HepG2 (cell line): ENCODE measurements around the gene ASPRV1. TPM values are rescaled to one million over a fixed set of nuclear protein-coding genes. Genes with fewer than 3 reads are reported as not detected.

Experiments
- ATAC-seq: fragments of 200-7000 bp; cut with Tn5 transposase; 3 replicates; pipeline ENCODE4 v1.9.1; 2020; ENCODE audit warnings: mild to moderate bottlenecking, moderate library complexity
- BruUV-seq: library from RNA; stranded (reverse); fragments of 400-500 nt; replicated peaks from 2 replicates; lab custom pipeline; 2021; lab: Mats Ljungman, UMichigan
- CTCF ChIA-PET: fragments of 300-600 bp; formaldehyde crosslinking; extraction: SDS; loops from one replicate; lab custom pipeline; 2021; ENCODE audit warnings: low total read pairs, inconsistent platforms, low intra/inter-chr PET ratio; lab: Yijun Ruan, JAX
- POLR2A ChIA-PET: fragments of 350-600 bp; sonication (Branson Sonifier 250); formaldehyde crosslinking; loops from one replicate; lab custom pipeline; 2020; ENCODE audit warnings: antibody characterized with exemption, inconsistent platforms; lab: Yijun Ruan, JAX
- DNase-seq: peaks from one replicate; pipeline ENCODE4 v3.0.0-alpha.2; 2015; ENCODE audit warnings: low spot score
- FAIRE-seq: peaks from 3 replicates; lab custom pipeline; 2011; peaks lifted over from hg19 to GRCh38; lab: Jason Lieb, UNC
- H2AFZ ChIP-seq: one replicate; pipeline ENCODE4 v1.6.1; 2011; ENCODE audit warnings: low read length, inconsistent platforms
- H3K27ac ChIP-seq: fragments of 300-600 bp; 3 replicates; pipeline ENCODE4 v1.8.0; 2011; ENCODE audit warnings: mixed run types, mild to moderate bottlenecking, mixed read lengths, low read length, inconsistent platforms; ENCODE audit not compliant: insufficient read depth; ENCODE audit errors: extremely low read length
- H3K27me3 ChIP-seq, 2 experiments: fragments of 200-600 bp in 1 of 2; 2 replicates in 1 of 2; 3 replicates in 1 of 2; pipeline versions ENCODE4 v1.6.0 to v1.8.0; 2011; ENCODE audit warnings: low read length in 2 of 2, mild to moderate bottlenecking in 2 of 2, moderate library complexity in 2 of 2, inconsistent platforms in 1 of 2; ENCODE audit not compliant: insufficient read depth in 2 of 2, control insufficient read depth in 1 of 2
- H3K36me3 ChIP-seq, 2 experiments: fragments of 200-600 bp in 1 of 2; replicated peaks in 1 of 2; 2 replicates in 1 of 2; 3 replicates in 1 of 2; pipeline versions ENCODE4 v1.5.1 to v1.8.0; 2011; ENCODE audit warnings: low read length in 2 of 2, inconsistent platforms in 1 of 2; ENCODE audit not compliant: insufficient read depth in 2 of 2, control insufficient read depth in 1 of 2
- H3K4me1 ChIP-seq: 2 replicates; pipeline ENCODE4 v1.5.1; 2012; ENCODE audit warnings: low read length, inconsistent platforms; ENCODE audit not compliant: insufficient read depth
- H3K4me2 ChIP-seq: 2 replicates; pipeline ENCODE4 v1.6.0; 2011; ENCODE audit warnings: low read depth, low read length, inconsistent platforms
- H3K4me3 ChIP-seq, 3 experiments: fragments of 200-600 bp in 1 of 3; sonication (generic), shearing (Covaris generic) in 1 of 3; replicated peaks in 1 of 3; 2 replicates each; pipeline ENCODE4 v1.5.1; 2011 to 2016; ENCODE audit warnings: low read length in 3 of 3, inconsistent platforms in 2 of 3, low read depth in 2 of 3, mild to moderate bottlenecking in 2 of 3, control low read depth in 1 of 3, mixed read lengths in 1 of 3; ENCODE audit not compliant: insufficient read depth in 1 of 3
- H3K79me2 ChIP-seq: one replicate; pipeline ENCODE4 v1.6.1; 2011; ENCODE audit warnings: low read length, inconsistent platforms; ENCODE audit not compliant: insufficient read depth
- H3K9ac ChIP-seq: 2 replicates; pipeline ENCODE4 v1.6.0; 2011; ENCODE audit warnings: mild to moderate bottlenecking, low read depth, low read length, inconsistent platforms; ENCODE audit not compliant: insufficient read depth
- H3K9me3 ChIP-seq: 2 replicates; pipeline ENCODE4 v1.5.1; 2012; ENCODE audit warnings: mild to moderate bottlenecking, low read length
- H4K20me1 ChIP-seq: 2 replicates; pipeline ENCODE4 v1.6.0; 2011; ENCODE audit warnings: inconsistent platforms, mild to moderate bottlenecking, low read length, moderate library complexity; ENCODE audit not compliant: insufficient read depth
- ATF3 ChIP-seq: sonication (generic); formaldehyde crosslinking; IDR thresholded peaks from 2 replicates; pipeline ENCODE4 v1.4.0; 2020; ENCODE audit warnings: missing genetic modification reagents
- ZNF574 ChIP-seq: sonication (generic); formaldehyde crosslinking; IDR thresholded peaks from 2 replicates; pipeline ENCODE4 v1.4.0; 2020; ENCODE audit warnings: missing genetic modification reagents
- ZNF768 ChIP-seq: sonication (generic); formaldehyde crosslinking; IDR thresholded peaks from 2 replicates; pipeline ENCODE4 v1.4.0; 2020; ENCODE audit warnings: missing genetic modification reagents
- WGBS: methylation state at CpG from one replicate; pipeline ENCODE4 v1.1.6; 2017; ENCODE audit warnings: low lambda C conversion rate; 5-methylcytosine and 5-hydroxymethylcytosine counted together
- in situ Hi-C: cut with HindIII; loops from 2 replicates; pipeline ENCODE4 v1.10.0; 2017; ENCODE audit warnings: low pct_unique_long_range_greater_than_20kb; ENCODE audit not compliant: extremely low pct_ligation_motif_present
- intact Hi-C: fragments of 100-400 bp; cut with micrococcal nuclease; formaldehyde crosslinking; loops from one replicate; pipeline ENCODE4 v1.10.0; 2022; ENCODE audit not compliant: unreplicated experiment
- polyA plus RNA-seq, 8 experiments: library from polyadenylated mRNA; depleted of rRNA in 3 of 8; stranded (reverse) in 7 of 8; unstranded in 1 of 8; fragments of >200 nt; fragmentation: Illumina TruSeq in 4 of 8; extraction: Trizol in 4 of 8; gene quantifications; 2 replicates each; pipeline versions ENCODE4 v1.2.1 to v1.2.3, GENCODE V29; 2011 to 2016; ENCODE audit warnings: low read depth in 4 of 8, missing spikeins in 1 of 8, mixed read lengths in 1 of 8; ENCODE audit not compliant: insufficient read depth in 1 of 8
- total RNA-seq, 5 experiments: library from RNA; depleted of rRNA; stranded (reverse); fragments of >200 nt; fragmentation: Illumina TruSeq; extraction: Trizol; gene quantifications; 2 replicates each; pipeline ENCODE4 v1.2.3, GENCODE V29; 2016; ENCODE audit warnings: low read depth in 1 of 5
- TF ChIP-seq, protein P1 (sequence below): sonication (generic); formaldehyde crosslinking; IDR thresholded peaks from 2 replicates; pipeline ENCODE4 v1.4.0; 2020; ENCODE audit warnings: missing genetic modification reagents, mild to moderate bottlenecking, borderline replicate concordance
- TF ChIP-seq, protein P2 (sequence below): sonication (generic); formaldehyde crosslinking; IDR thresholded peaks from 2 replicates; pipeline ENCODE4 v1.5.0; 2020; ENCODE audit warnings: mild to moderate bottlenecking, missing genetic modification reagents, borderline replicate concordance
- TF ChIP-seq, protein P3 (sequence below): sonication (generic); formaldehyde crosslinking; conservative IDR thresholded peaks from 2 replicates; pipeline ENCODE4 v1.8.0; 2022; ENCODE audit warnings: low read depth, missing genetic modification reagents
- TF ChIP-seq, protein P4 (sequence below): sonication (generic); formaldehyde crosslinking; IDR thresholded peaks from 2 replicates; pipeline ENCODE4 v1.4.0; 2020; ENCODE audit warnings: mild to moderate bottlenecking, missing genetic modification reagents

The ASPRV1 gene
- total and polyA plus RNA-seq, 2 of the 13 experiments (the other 11 are each of a cell fraction or from before 2014, with no cell fraction given) = 0.40 to 0.48 TPM

DNA sequence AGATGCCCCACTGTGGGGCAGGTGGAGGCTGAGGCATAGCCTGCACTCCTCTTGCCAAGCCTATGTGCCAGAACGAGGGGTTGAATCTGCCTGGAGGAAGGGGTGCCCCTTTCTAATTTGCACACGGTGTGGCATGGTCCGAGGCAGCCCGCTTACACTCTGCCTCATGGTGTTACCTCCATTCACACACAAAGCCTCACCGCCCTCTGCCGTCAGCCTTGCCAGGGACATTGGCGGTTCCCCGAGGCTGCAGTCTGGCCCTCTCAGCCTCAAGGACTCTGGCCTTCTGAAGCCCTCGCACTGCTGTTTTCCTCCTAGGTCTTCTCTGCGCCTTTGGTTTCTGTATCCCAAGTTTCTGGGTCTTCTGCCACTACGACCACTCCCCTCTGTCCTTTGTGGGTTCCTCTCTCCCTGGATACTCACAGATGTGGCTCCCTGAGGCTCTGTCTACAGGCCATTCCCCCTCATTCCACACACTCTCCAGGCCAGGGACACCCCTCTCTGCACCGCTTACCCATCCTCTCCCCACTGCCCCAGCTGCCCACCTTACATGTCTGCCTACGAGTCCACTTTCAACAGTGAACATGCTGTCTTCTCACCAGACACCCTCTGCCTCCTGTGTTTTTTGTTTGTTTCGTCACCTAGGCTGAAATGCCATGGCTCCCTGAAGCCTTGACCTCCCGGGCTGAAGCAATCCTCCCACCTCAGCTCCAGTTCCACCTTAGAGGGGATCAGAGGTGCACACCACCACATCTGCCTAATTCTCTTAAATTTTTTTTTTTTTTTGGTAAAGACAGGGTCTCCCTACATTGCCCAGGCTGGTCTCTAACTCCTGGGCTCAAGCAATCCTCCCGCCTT, 7.9 kb upstream of the ASPRV1 start (continued):
- TF ChIP-seq, protein P1, sequence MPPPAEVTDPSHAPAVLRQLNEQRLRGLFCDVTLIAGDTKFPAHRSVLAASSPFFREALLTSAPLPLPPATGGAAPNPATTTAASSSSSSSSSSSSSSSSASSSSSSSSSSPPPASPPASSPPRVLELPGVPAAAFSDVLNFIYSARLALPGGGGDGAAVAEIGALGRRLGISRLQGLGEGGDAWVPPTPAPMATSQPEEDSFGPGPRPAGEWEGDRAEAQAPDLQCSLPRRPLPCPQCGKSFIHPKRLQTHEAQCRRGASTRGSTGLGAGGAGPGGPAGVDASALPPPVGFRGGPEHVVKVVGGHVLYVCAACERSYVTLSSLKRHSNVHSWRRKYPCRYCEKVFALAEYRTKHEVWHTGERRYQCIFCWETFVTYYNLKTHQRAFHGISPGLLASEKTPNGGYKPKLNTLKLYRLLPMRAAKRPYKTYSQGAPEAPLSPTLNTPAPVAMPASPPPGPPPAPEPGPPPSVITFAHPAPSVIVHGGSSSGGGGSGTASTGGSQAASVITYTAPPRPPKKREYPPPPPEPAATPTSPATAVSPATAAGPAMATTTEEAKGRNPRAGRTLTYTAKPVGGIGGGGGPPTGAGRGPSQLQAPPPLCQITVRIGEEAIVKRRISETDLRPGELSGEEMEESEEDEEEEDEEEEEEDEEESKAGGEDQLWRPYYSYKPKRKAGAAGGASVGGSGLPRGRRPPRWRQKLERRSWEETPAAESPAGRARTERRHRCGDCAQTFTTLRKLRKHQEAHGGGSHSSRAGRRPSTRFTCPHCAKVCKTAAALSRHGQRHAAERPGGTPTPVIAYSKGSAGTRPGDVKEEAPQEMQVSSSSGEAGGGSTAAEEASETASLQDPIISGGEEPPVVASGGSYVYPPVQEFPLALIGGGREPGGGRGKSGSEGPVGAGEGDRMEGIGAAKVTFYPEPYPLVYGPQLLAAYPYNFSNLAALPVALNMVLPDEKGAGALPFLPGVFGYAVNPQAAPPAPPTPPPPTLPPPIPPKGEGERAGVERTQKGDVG (CRISPR knock-in tag) = peak; percentile 48; the same call in 1 of the 2 replicates
- TF ChIP-seq, protein P2, sequence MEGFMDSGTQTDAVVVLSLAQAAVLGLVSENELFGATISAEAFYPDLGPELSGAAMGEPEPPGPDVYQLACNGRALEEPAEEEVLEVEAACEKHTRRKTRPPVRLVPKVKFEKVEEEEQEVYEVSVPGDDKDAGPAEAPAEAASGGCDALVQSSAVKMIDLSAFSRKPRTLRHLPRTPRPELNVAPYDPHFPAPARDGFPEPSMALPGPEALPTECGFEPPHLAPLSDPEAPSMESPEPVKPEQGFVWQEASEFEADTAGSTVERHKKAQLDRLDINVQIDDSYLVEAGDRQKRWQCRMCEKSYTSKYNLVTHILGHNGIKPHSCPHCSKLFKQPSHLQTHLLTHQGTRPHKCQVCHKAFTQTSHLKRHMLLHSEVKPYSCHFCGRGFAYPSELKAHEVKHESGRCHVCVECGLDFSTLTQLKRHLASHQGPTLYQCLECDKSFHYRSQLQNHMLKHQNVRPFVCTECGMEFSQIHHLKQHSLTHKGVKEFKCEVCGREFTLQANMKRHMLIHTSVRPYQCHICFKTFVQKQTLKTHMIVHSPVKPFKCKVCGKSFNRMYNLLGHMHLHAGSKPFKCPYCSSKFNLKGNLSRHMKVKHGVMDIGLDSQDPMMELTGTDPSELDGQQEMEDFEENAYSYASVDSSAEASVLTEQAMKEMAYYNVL (CRISPR knock-in tag) = peak; percentile 39; the same call in 1 of the 2 replicates

- peaks cover 56% of the 10 kb centered on the region for H3K4me1 ChIP-seq
- H3K9me3 ChIP-seq = no peaks in the 10 kb centered on the region
- FAIRE-seq = no peak
- no peaks in the 10 kb centered on the region for H3K36me3 ChIP-seq
- no TSS peak for BruUV-seq
- 0 out of 6 replicates have a peak overlapping the region, but pooled peaks of 1 of the 3 experiments have one; percentile 27 for H3K4me3 ChIP-seq
- no peak overlapping the region for H2AFZ ChIP-seq
- TF ChIP-seq ATF3 (CRISPR knock-in tag) (no peak), ZNF574 (CRISPR knock-in tag) (0 out of 2 replicates have a peak, but pooled peaks have one; percentile 12), ZNF768 (CRISPR knock-in tag) (peak; percentile 6; the same call in 1 of the 2 replicates)
- TF ChIP-seq, protein P3, sequence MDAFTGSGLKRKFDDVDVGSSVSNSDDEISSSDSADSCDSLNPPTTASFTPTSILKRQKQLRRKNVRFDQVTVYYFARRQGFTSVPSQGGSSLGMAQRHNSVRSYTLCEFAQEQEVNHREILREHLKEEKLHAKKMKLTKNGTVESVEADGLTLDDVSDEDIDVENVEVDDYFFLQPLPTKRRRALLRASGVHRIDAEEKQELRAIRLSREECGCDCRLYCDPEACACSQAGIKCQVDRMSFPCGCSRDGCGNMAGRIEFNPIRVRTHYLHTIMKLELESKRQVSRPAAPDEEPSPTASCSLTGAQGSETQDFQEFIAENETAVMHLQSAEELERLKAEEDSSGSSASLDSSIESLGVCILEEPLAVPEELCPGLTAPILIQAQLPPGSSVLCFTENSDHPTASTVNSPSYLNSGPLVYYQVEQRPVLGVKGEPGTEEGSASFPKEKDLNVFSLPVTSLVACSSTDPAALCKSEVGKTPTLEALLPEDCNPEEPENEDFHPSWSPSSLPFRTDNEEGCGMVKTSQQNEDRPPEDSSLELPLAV (CRISPR knock-in tag) = no peak
- TF ChIP-seq, protein P4, sequence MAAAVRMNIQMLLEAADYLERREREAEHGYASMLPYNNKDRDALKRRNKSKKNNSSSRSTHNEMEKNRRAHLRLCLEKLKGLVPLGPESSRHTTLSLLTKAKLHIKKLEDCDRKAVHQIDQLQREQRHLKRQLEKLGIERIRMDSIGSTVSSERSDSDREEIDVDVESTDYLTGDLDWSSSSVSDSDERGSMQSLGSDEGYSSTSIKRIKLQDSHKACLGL (CRISPR knock-in tag) = no peak
- no peak; the same call in 2 of the 3 replicates for ATAC-seq
- ChIA-PET CTCF (no interaction called here), POLR2A (no interaction called here)
- no peaks in the 10 kb centered on the region for H4K20me1 ChIP-seq
- DNase-seq = no peak
- peak overlapping the region; percentile 54; the same call in 1 of the 2 replicates for H3K4me2 ChIP-seq
- no peak overlapping the region for H3K27ac ChIP-seq
- H3K79me2 ChIP-seq = no peaks in the 10 kb centered on the region
- WGBS = 72% methylated on average over 10 of the region's 10 CpGs
- intact Hi-C loops = loop anchor here (5.0 kb wide), 1 partner anchor 51 kb away; the partner anchor contains the start of gene MXD1
- in situ Hi-C loops = no loop called here
- no peak overlapping the region for H3K9ac ChIP-seq
- no peaks in the 10 kb centered on the region for H3K27me3 ChIP-seq
Observed at GRCh38 chr2:69968609-69969008, 7.2 kb upstream of the ASPRV1 start.
